ENCODE results near the gene ZPBP. TPM values are rescaled to one million over a fixed set of nuclear protein-coding genes. Genes with fewer than 3 reads are reported as not detected.

The ZPBP gene
- total and polyA plus RNA-seq, 12 donors = not detected

- WGBS, 2 donors = 75 to 77% methylated on average over 5 of the region's 5 CpGs
- intact Hi-C loops (cut with DNase I) = loop anchor here in 8 of 10 donors (5.0 to 10.0 kb wide), 4 partner anchors 274 to 1226 kb away; no protein-coding TSS in a partner anchor
These were observed 48.1 kb upstream of the ZPBP start for GRCh38 chr7:50141131-50141530.

GRCh38 chr7:50140688-50141087 lies 47.6 kb upstream of the ZPBP start:
- H3K27me3 ChIP-seq = peaks cover 0 to 23% (median 11%) of the 10 kb centered on the region in 7 donors
- H3K27ac ChIP-seq = no peak overlapping the region
- intact Hi-C loops (cut with DNase I) = loop anchor here in 8 of 10 donors (5.0 to 10.0 kb wide), 4 partner anchors 274 to 1227 kb away; no protein-coding TSS in a partner anchor
- H3K9me3 ChIP-seq = no peaks in the 10 kb centered on the region
- TF ChIP-seq CTCF (IDR thresholded peaks at IDR 0.05) = no peak
- no peak overlapping the region for H3K4me3 ChIP-seq
- ATAC-seq (no peak), DNase-seq (no peak)
- 68 to 71% methylated on average over 5 of the region's 5 CpGs for WGBS, 2 donors
- no peaks in the 10 kb centered on the region for H3K36me3 ChIP-seq
- H3K4me1 ChIP-seq = peaks cover 0 to 5% (median 0%) of the 10 kb centered on the region in 9 donors

More at GRCh38 chr7:50141131-50141530, 48.1 kb upstream of the ZPBP start:
- no peaks in the 10 kb centered on the region for H3K9me3 ChIP-seq
- peaks cover 0 to 27% (median 11%) of the 10 kb centered on the region in 7 donors for H3K27me3 ChIP-seq
- no peaks in the 10 kb centered on the region for H3K36me3 ChIP-seq
- DNase-seq = no peak
- no peak overlapping the region for H3K27ac ChIP-seq
- H3K4me3 ChIP-seq = no peak overlapping the region
- TF ChIP-seq CTCF (IDR thresholded peaks at IDR 0.05) = no peak
- peaks cover 0 to 5% (median 0%) of the 10 kb centered on the region in 9 donors for H3K4me1 ChIP-seq
- ATAC-seq = no peak

GRCh38 chr7:50138101-50138500 lies 45.1 kb upstream of the ZPBP start:
- no peak for TF ChIP-seq CTCF (IDR thresholded peaks at IDR 0.05)
- Histone ChIP-seq H3K4me3 (no peak overlapping the region), H3K9me3 (no peaks in the 10 kb centered on the region), H3K4me1 (peaks cover 0 to 5% (median 0%) of the 10 kb centered on the region in 9 donors), H3K36me3 (no peaks in the 10 kb centered on the region), H3K27ac (no peak overlapping the region), H3K27me3 (peaks cover 0 to 19% (median 13%) of the 10 kb centered on the region in 7 donors)
- DNase-seq (no peak), ATAC-seq (no peak)
- intact Hi-C loops (cut with DNase I) = no loop called here
- WGBS, 2 donors = 80 to 85% methylated on average over 1 of the region's 1 CpG

GRCh38 chr7:50125766-50126165 lies 32.7 kb upstream of the ZPBP start:
- Histone ChIP-seq H3K27me3 (no peaks in the 10 kb centered on the region), H3K36me3 (no peaks in the 10 kb centered on the region), H3K4me1 (no peaks in the 10 kb centered on the region), H3K27ac (no peak overlapping the region), H3K9me3 (peaks cover 0 to 11% (median 0%) of the 10 kb centered on the region in 11 donors), H3K4me3 (no peak overlapping the region)
- TF ChIP-seq CTCF (IDR thresholded peaks at IDR 0.05) = no peak
- DNase-seq (no peak), ATAC-seq (no peak)
- intact Hi-C loops (cut with DNase I) = no loop called here
- 80 to 83% methylated on average over 1 of the region's 1 CpG for WGBS, 2 donors

Data from heart right ventricle (tissue), 16 donors.